ENCODE measurements around the gene PCMTD2.
"Not testable (repeated sequence)": the region's sequence is repeated elsewhere in the genome, so short reads cannot be mapped to it uniquely, and the experiment has no call there.

- TF ChIP-seq CTCF (IDR thresholded peaks at IDR 0.05); ZFX (IDR thresholded peaks at IDR 0.05; ENCODE audit: borderline replicate concordance): not testable (repeated sequence)
Observed at GRCh38 chr20:64315884-64316283, 60.3 kb downstream of the PCMTD2 start.
